ENCODE data around the gene SELENOP.

Gene SELENOP

DNA sequence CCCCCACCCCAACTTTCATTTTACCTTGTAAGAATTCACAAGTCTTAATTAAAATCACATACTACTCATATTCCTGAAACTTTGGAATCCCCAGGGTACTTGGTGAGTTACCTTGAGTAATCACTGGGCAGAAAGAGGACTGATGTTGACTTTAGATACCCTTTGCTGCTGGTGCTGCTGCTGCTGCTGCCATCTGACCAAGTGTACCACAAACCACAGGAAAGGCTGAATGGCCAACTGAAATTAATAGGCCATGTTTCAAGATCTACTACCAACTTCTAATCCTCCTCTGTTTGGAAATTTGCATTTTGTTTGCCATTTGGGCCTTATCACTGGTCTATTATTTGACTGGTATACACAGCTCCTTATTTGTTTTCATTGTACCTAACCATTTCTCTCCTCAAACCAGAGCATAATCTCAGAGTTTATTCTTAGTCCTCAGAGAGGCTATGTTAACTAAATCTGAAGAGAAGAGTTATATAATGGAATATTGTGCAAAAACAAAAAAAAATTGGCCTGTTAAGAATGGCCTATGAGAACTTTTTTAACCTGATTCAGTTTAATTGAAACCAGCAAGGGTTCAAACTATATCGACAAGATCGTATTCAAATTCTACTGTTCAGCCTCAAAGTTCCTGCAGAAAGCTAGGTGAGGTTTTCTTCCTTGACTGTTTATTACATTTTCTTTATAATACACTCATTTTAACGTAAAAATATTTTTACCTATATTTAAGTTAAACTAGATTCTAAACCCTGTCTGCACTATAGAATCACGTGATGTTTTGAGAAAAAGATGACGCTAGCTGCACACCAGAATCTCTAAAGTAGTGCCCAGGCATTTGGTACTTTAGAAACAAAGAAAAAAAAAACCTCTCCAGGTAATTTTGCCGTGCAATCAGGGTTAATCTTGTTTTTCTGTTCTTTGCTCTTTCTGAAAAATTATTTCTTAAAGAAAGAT, 13.1 kb downstream of the SELENOP start:
- DNase-seq (ENCODE audit: low read depth): no peak

DNA sequence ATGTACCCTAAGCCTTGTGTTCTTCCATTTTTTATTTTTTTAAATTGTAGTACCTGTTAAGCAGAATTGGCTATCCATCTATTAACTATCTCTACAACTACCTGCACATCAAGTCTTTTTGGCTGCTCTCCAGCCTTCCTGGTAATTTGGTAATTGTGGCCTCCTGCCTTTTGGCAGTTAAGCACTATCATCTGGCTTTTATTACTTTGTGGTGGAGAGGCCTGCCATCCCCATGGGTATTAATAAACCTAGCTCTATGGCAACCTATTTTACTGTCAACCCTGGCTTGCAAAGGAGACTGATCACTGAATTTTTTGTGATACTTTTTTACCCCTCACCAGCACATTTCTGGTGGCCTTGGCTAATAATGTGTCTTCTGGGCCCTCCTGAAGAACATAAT, 20.5 kb downstream of the SELENOP start:
- DNase-seq (ENCODE audit: low read depth): no peak

DNA sequence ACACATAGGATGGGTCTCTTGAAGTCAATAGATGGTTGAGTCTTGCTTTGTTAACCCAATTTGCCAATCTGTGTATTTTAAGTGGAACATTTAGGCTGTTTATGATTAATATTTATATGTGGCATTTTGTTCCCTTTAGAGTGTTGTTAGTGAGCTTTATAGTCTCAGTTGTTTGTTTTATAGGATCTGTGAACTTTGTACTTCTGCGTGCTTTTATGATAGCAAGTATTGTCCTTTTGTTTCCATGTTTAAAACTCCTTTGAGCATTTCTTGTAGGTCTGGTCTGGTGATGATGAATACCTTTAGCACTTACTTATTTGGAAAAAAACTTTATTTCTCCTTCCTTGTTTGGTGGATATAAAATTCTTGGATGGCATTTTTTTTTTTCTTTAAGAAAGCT, 23.8 kb downstream of the SELENOP start:
- DNase-seq (ENCODE audit: low read depth): no peak

DNA sequence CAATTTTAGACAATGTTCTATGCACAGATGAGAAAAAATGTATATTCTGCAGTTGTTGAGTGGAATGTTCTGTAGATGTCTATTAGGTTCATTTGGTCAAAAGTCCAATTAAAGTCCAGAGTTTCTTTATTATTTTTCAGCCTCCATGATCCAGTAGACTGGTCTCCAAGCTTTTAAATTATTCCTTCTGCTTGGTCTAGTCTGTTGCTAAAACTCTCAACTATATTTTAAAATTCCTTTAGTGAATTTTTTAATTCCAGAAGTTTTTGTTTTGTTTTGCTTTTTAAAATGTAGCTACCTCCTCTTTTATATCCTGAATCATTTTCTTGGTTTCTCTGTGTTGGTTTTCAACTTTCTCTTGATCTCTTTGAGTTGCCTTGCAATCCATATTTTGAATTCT, 24.6 kb downstream of the SELENOP start:
- DNase-seq (ENCODE audit: low read depth): no peak

GRCh38 chr5:42785756-42786155, 25.9 kb downstream of the SELENOP start:
- no peak for DNase-seq (ENCODE audit: low read depth)

- no peak for DNase-seq (ENCODE audit: low read depth)
These were observed 27.6 kb downstream of the SELENOP start for GRCh38 chr5:42784132-42784531.

GRCh38 chr5:42781584-42781983, 30.1 kb downstream of the SELENOP start:
- no peak for DNase-seq (ENCODE audit: low read depth)

DNA sequence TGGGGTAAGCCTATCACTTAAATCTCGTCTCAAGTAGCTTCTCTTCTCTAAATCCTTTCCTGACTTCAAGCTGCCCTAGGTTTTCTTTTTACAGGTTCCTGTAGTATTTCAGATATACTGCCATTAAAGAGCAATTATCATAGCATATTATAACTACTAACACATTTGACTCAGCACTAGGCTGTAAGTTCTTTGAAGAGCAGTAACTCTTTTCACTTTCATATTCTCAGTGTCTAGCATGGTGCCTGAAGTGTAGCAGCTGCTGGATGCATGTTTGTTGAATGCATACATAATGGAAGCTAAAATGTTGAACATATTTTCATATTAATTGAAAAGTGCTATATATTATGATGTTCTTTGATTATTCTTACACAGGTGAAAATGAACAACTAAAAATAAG, 32.6 kb downstream of the SELENOP start:
- DNase-seq (ENCODE audit: low read depth): no peak

- DNase-seq (ENCODE audit: low read depth): no peak
These were observed 39.3 kb downstream of the SELENOP start for GRCh38 chr5:42772265-42772993.

GRCh38 chr5:42770003-42770402, 41.7 kb downstream of the SELENOP start:
- no peak for DNase-seq (ENCODE audit: low read depth)

DNA sequence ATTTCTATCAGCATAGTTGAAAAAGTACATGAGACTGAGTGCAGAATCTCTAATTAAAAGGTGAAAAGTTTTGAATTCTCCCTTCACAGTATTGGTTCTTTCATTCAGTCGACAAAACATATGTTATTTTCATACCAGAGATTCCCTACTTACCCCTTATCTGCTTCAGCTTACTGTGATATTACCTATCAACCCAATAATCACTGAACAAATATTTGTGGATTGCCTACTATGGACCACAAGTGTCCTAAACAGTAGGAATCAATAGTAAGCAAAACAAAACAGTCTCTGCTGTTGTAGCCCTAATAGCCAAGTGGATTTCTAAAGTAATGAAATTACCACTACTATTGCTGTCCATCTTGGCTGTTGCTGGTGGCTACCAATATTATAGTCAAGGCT, 43.6 kb downstream of the SELENOP start:
- no peak for DNase-seq (ENCODE audit: low read depth)

GRCh38 chr5:42767491-42768105, 44.1 kb downstream of the SELENOP start:
- DNase-seq (ENCODE audit: low read depth): no peak

GRCh38 chr5:42761791-42762190, 49.9 kb downstream of the SELENOP start:
- no peak for DNase-seq (ENCODE audit: low read depth)

DNA sequence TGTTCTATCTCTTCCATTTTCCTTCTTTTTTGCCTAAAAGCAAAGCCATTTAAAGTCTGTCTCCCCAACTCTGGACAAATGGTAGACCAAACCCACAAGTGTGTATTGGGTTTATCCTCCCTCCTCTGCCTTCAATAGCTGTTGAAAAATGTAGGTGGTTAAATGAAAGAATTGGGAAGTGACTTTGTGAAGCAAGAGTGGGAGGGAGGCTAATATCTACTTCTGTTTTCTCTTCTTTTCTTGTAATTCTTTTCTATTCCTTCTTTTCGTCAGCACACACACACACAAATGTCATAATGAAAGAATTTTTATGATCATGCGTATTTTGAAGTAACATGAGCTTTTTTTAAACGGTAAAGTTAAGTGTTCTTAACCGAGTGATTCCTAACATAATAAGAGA, 51.3 kb downstream of the SELENOP start:
- no peak for DNase-seq (ENCODE audit: low read depth)

DNA sequence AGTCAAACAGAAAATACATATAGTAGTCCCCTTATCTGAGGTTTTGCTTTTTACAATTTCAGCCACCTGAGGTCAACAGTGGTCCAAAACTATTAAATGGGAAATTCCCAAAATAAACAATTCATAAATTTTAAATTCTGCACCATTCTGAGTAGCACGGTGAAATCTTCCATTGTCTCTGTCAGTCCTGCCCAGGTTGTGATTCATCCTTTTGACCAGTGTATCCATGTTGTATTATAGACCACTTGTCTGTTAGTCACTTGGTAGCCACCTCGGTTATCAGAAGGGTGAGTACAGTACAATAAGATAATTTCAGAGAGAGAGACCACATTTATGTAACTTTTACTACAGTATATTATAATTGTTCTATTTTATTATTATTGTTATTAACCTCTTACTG, 52.2 kb downstream of the SELENOP start:
- DNase-seq (ENCODE audit: low read depth): no peak

DNA sequence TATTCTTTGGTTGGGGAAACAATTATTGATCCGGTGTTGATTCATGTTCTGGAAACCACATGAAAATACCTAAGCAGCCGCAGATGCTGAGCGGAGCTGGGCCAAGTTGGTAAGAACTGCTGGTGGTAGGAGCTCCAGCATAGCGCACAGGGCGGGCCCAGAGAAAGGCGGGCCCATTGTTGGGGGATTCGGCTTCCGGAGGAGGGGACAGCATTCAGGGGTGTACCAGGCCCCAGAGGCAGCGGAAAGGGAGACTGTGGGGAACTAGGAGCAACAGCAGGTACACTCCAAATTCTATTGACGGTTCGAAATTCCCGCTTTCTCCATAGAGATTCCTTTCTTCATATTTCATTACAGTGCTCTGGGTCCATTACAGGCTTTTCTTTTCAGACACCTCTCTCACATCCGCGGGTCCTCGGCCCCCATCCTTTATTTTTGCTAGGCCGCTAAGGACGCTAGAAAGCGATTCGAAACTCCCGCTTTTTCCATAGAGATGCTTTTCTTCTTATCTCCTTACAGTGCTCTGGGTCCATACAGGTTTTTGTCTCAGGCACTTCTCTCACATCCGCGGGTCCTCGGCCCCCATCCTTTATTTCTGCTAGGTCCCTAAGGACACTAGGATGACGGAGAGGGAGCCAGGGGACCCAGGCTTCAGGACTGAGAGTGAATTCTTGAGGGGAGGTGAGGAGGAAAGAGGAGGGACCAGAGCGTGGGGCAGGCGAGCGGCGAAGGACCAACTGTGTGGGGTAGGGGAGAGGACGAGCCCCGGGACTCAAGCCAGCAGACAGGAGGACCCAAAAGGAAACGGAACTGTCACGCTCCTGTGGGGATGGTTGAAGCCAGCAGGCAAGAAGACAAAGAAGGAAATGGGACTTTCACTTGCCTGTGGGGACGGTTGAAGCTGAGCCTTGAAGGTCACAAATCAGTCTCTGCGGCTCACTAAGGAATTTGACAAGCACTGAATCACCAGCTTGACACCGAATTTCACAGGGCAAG, 54.8 kb downstream of the SELENOP start, which contains the start of gene CCDC152:
CCDC152 (plus strand) TSS at position 213 of the 996 bp plus-strand sequence. CDS start 2,304 bp downstream, outside the sequence.
- no peak for DNase-seq (ENCODE audit: low read depth)

GRCh38 chr5:42753099-42753498, 58.6 kb downstream of the SELENOP start:
- no peak for DNase-seq (ENCODE audit: low read depth)

GRCh38 chr5:42751044-42751443, 60.6 kb downstream of the SELENOP start:
- no peak for DNase-seq (ENCODE audit: low read depth)

GRCh38 chr5:42750507-42750906, 61.2 kb downstream of the SELENOP start:
- no peak for DNase-seq (ENCODE audit: low read depth)
